ENCODE results near the gene SNX13.
A peak's percentile ranks its signal among the peaks of the same experiment; 100 is the strongest.

GRCh38 chr7:17940302-17940883 is at the start of gene SNX13:
- TF ChIP-seq CTCF (IDR thresholded peaks at IDR 0.05 in 2 of 3, conservative IDR thresholded peaks at IDR 0.05 in 1 of 3; ENCODE audit: insufficient read depth in 2 of 3, low read depth in 1 of 3, low read length in 3 of 3) = peak; percentile 33 to 45 (median 40); a peak in 4 of 6 replicates
- TF ChIP-seq CBX1 (IDR thresholded peaks at IDR 0.05; ENCODE audit: low read depth) = 0 out of 2 replicates have a peak, but pooled peaks have one; percentile 37
- TF ChIP-seq NFYB (IDR thresholded peaks at IDR 0.05; ENCODE audit: extremely low read depth, insufficient read length) = peak; percentile 35
- TF ChIP-seq POLR2AphosphoS5 (IDR thresholded peaks at IDR 0.05; ENCODE audit: control insufficient read depth, insufficient read depth, low read depth, low read length) = peak; percentile 75
- no peak for TF ChIP-seq TCF7L2 (IDR thresholded peaks at IDR 0.05; ENCODE audit: low read depth, low read length)
- no peak for TF ChIP-seq MEF2A (IDR thresholded peaks at IDR 0.05; ENCODE audit: control insufficient read depth, low read depth, low read length)
- no peak for TF ChIP-seq SMC3 (conservative IDR thresholded peaks at IDR 0.05; ENCODE audit: insufficient read depth, low read depth, low read length)
- TF ChIP-seq CTCFL (IDR thresholded peaks at IDR 0.05; ENCODE audit: borderline replicate concordance, insufficient read depth, low read depth, low read length, poor library complexity, severe bottlenecking) = peak; percentile 8

Data from K562 (cell line).